Cardiac fibroblast (primary cell): Measurements from ENCODE around the gene CNTFR.
"Not testable (repeated sequence)": the region's sequence is repeated elsewhere in the genome, so short reads cannot be mapped to it uniquely, and the experiment has no call there.

Experiments
- DNase-seq, 2 donors: peaks; one replicate each; pipeline versions ENCODE4 v3.0.0 to v3.0.0-alpha.2; 2010; ENCODE audit warnings: low read depth in 2 of 2
- H3K4me3 ChIP-seq, 2 donors: replicated peaks in 1 of 2; 1 replicate in 1 of 2; 2 replicates in 1 of 2; pipeline ENCODE4 v1.5.1; 2011; ENCODE audit warnings: low read depth in 2 of 2, low read length in 2 of 2, mild to moderate bottlenecking in 2 of 2, moderate library complexity in 1 of 2
- CTCF ChIP-seq: IDR thresholded peaks from one replicate; pipeline ENCODE4 v1.5.1; 2011; ENCODE audit warnings: low read depth, mild to moderate bottlenecking, low read length, inconsistent platforms

The CNTFR gene

GRCh38 chr9:34589636-34590380 is at the start of gene CNTFR:
Gene CNTFR (minus strand): TSS chr9:34589724. CDS start chr9:34568981, 20,743 bp downstream.
- TF ChIP-seq CTCF: no peak
- DNase-seq: no peak
- peak within 1 kb of the TSS in 1 of 2 donors; percentile 28 for H3K4me3 ChIP-seq

- not testable (repeated sequence) for DNase-seq, H3K4me3 ChIP-seq
These were observed 49.8 kb upstream of the CNTFR start for GRCh38 chr9:34639322-34639721.

- DNase-seq: no peak
- peak overlapping the region; percentile 77 for H3K4me3 ChIP-seq
- no peak for TF ChIP-seq CTCF
These were observed 48.6 kb upstream of the CNTFR start for GRCh38 chr9:34638138-34638445.

GRCh38 chr9:34637356-34638137 is 48.0 kb upstream of the CNTFR start, which contains the start of gene SIGMAR1:
Gene SIGMAR1 (minus strand): TSS chr9:34637787. CDS start chr9:34637697, 90 bp downstream.
- TF ChIP-seq CTCF: no peak
- DNase-seq: peak; percentile 93 to 95
- peak within 1 kb of the TSS; percentile 77 for H3K4me3 ChIP-seq

GRCh38 chr9:34636791-34637355 is 47.3 kb upstream of the CNTFR start:
- DNase-seq: no peak
- peak overlapping the region; percentile 77 for H3K4me3 ChIP-seq
- no peak for TF ChIP-seq CTCF

GRCh38 chr9:34635556-34635955 is 46.0 kb upstream of the CNTFR start:
- no peak for TF ChIP-seq CTCF
- no peak for DNase-seq
- no peak overlapping the region for H3K4me3 ChIP-seq

GRCh38 chr9:34634551-34635248 is 45.2 kb upstream of the CNTFR start:
- no peak for TF ChIP-seq CTCF
- DNase-seq: no peak
- H3K4me3 ChIP-seq: no peak overlapping the region
